RPMI7951 (cell line): ENCODE results near the gene CNOT11. TPM values are rescaled to one million over a fixed set of nuclear protein-coding genes. Genes with fewer than 3 reads are reported as not detected.
"Not testable (repeated sequence)": the region's sequence is repeated elsewhere in the genome, so short reads cannot be mapped to it uniquely, and the experiment has no call there.

Experiments used
- DNase-seq: peaks from one replicate; pipeline ENCODE4 v3.0.0-alpha.2; 2012; ENCODE audit warnings: low read depth
- total RNA-seq: library from RNA; depleted of rRNA; stranded (reverse); fragments of >200 nt; shearing (Covaris generic); gene quantifications from 2 replicates; pipeline ENCODE4 v1.2.3, GENCODE V29; 2014

Gene CNOT11
- total RNA-seq, 1 experiment from 2014 or later, result 50.7 TPM

DNA sequence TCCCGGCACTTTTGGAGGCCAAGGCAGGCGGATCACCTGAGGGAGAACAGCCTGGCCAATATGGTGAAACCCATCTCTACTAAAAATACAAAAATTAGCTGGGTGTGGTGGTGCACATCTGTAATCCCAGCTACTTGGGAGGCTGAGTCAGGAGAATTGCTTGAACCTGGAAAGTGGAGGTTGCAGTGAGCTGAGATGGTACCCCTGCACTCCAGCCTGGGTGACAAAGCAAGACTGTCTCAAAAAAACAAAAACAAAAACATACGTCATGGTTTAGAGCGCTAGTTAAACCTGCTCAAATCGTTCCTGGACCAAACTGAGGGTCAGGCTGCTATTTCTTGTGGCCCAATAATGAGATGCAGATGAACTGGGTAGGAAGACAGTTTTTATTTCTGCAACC, 7.2 kb upstream of the CNOT11 start:
- not testable (repeated sequence) for DNase-seq

- DNase-seq, result peak; percentile 30
Measured at GRCh38 chr2:101248756-101249155, 3.9 kb upstream of the CNOT11 start.

DNA sequence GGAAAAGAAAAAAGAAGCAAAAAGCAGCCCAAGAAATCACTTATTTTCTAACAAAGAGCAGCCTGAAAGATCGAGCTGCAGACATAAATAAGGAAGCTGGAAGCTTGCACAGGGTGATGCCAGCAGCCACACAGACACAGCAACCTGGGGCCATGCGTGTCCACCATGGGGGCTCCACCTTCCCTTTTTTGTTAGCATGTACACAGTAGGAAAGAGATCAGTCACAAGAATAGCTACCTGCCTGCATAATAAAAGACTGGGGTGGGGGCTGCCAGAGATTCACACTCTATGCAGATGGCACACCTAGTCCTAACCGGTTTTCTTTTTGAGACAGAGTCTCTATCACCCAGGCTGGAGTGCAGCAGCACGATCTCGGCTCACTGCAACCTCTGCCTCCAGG, 2.9 kb upstream of the CNOT11 start:
- DNase-seq, result no peak

GRCh38 chr2:101251246-101251781, 1.4 kb upstream of the CNOT11 start:
- DNase-seq, result not testable (repeated sequence)

- DNase-seq, result no peak
Measured at GRCh38 chr2:101251844-101252407, 760 bp upstream of the CNOT11 start.

GRCh38 chr2:101253013-101253702, 472 bp downstream of the CNOT11 start:
- DNase-seq, result peak; percentile 63

GRCh38 chr2:101253703-101254450, 1.2 kb downstream of the CNOT11 start:
- no peak for DNase-seq

GRCh38 chr2:101255501-101255900, 2.8 kb downstream of the CNOT11 start:
- DNase-seq, result no peak

- no peak for DNase-seq
Measured at GRCh38 chr2:101256316-101256715, 3.6 kb downstream of the CNOT11 start.

DNA sequence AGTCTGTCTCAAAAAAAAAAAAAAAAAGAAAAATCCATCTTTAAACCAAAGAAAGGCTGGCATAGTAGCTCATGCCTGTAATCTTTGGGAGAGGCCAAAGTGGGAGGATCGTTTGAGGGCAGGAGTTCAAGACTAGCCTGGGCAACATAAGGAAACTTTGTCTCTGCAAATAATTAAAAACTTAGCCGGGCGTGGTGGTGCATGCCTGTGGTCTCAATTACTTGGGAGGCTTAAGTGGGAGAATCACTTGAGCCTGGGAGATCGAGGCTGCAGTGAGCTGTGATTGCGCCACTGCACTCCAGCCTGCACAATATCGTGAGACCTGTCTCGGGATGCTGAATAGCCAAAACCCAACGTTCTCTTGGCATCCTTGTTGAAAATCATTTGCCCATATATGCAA, 6.1 kb downstream of the CNOT11 start:
- no peak for DNase-seq

GRCh38 chr2:101262142-101262541, 9.5 kb downstream of the CNOT11 start:
- DNase-seq, result no peak

DNA sequence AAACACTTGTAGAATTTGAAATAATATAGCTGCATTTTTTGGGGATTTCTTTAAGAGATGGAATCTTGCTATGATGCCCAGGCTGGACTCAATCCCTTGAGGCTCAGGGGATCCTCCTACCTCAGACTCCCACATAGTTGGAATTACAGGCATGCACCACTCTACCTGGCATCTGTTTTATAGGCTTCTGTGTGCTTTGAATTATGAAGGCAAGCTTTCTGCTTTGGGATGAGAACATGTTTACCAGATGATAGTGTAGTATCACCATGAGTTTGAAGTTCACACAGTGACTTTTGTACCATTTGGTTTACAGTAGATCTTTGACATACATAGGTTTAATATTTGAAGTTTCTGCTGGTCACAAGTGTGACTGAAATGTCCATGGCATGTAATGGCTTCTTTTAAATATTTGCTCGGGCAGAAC, 10.7 kb downstream of the CNOT11 start:
- DNase-seq, result no peak

DNA sequence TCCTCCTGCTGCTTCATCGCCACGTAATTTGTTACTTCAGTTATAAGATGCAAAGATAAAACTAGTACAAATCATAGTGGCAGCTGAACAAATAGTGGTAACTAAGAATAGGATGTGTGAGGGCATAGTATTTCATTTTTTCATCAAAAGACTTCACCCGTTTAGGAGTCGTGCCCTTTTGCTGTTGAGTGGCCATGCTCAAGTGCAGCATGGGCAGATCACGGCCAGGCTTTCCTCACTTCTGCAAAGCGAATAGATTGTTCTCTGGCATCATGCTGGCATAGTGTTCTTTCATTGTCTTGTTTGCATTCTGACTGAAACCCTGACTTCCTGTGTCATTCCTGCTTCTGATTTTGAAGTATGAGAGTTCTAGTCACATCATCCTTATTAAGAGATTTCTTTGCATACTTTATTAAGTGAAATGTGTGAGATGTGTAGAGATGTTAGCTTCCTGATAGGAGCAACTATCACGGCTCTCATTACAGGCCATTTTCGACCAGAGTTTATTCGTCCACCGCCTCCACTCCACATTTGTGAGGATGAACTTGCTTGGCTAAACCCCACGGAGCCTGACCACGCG, 11.8 kb downstream of the CNOT11 start:
- no peak for DNase-seq

DNA sequence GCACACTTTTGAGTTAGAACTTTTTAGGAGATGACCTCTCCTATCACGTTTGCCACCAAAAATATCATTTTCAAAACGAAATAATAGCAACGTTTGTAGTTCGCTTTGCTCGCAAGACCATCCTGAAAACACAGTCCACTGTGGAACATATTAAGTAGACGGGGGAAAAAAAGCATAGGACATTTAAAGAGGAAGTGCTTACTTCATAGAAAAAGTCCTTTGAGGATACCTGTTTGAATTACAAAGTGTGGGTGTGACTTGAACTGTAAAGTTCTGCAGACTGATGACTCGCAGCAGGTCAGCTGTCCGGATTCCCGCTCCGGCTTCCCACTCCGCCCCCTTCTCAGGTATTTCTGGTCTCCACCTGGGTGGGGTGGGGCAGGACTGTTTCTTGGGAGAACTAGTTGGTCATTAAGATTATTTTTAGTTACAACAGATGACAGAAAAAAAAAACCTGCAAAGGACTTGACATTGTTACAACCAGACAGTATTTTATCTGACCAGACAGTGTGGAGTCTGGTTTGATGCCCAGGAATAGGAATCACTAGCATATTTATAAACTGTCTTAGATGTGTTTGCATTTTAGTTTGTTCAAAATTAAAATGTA, 13.3 kb downstream of the CNOT11 start:
- DNase-seq, result no peak

DNA sequence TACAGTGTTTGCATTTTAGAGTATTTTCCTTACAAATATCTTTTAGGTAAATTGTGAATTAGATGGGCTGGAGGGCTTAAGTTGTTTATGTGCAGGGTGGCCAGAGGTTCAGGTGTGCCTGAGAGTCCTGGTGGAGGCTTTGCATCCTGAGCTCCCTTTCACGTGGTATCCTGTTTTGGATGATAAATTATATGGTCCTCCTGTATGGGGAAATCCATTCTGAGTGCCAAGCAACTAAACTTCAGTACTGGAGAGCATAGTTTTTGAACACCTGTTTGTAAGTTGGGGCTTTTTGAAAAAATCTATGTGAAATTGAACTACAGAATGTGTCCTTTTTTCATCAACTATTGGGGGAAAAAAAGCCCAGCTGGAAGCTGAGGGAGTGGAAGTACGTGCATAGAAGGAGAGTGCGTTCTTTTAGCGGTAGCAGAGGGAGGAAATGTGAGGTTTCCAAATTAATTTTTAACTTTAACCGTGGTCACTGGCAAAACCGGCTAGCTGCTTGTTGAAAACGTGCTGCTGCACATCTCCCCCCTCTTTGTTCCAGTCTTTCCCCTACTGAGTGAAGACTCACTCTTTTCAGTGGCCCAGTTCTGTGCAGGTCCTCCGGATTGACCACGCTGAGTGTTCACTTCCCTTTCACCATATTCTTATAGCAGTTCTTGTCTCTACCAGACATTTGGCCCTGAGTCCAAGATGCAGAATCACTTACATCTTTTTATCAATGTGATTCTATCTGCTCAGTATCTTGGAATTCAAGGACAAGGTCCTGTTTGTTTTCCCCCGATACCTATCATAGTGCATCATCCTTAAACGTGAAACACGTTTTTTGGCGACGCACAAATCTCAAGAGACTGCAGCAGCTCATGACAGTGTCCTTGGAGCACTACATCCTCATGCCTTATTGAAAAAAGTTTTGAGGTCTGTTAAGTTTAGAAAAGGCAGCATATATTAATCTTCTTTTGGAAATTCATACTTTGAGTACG, 15.3 kb downstream of the CNOT11 start:
- no peak for DNase-seq

- DNase-seq, result no peak
Measured at GRCh38 chr2:101270700-101271259, 18.1 kb downstream of the CNOT11 start.

GRCh38 chr2:101272045-101272784, 19.5 kb downstream of the CNOT11 start:
- DNase-seq, result no peak

DNA sequence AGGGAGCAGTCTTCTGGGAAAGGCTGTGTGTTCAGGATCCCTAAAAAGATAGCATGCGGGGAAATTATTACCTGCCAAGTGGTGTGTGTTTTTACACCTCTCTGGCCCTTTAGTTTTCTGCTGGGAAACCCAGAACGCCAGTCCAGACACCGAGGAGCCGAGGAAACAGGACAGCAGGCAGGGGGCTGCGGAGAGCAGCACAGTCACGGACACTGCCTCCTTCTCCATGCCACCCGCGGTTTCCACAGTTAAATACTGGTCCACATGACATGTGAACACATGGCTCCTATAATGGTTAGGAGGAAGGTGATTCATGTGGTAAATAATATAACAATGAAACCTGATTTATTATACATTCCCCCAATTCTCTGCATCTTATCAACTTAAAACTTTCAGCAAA, 20.4 kb downstream of the CNOT11 start:
- DNase-seq, result no peak

DNA sequence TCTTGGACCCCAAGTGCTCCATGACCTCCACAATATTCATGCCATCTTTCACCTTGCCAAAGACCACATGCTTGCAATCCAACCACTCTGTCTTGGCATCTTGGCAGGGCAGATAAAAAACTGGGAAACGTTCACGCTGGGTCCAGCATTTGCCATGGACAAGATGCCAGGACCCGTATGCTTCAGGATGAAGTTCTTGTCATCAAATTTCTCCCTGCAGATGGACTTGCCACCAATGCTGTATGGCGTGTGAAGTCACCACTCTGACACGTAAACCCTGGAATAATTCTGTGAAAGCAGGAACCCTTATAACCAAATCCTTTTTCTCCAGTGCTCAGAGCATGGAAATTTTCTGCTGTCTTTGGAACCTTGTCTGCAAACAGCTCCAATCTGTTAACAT, 21.5 kb downstream of the CNOT11 start:
- no peak for DNase-seq

DNA sequence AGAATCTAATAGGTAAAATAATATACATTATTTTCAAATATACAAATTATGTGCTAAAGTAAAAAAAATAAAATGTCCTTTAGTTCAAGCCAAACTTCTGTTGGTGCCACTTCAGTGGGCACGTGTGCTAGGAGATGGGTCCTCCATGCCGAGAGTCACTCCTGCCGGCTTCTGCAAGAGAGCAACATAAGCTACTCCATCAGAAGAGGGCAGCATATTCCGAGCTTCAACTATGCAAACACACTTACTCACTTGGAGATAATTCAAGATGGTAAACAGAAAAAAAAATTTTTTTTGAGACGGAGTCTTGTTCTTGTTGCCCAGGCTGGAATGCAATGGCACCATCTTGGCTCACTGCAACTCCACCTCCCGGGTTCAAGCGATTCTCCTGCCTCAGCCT, 24.4 kb downstream of the CNOT11 start:
- no peak for DNase-seq
